ENCODE results near the gene CACUL1.
"Not testable (repeated sequence)": the region's sequence is repeated elsewhere in the genome, so short reads cannot be mapped to it uniquely, and the experiment has no call there.

GRCh38 chr10:118794971-118795370, 40.2 kb upstream of the CACUL1 start:
- not testable (repeated sequence) for TF ChIP-seq CTCF (conservative IDR thresholded peaks at IDR 0.05; ENCODE audit: low read depth, low read length); EZH2 (IDR thresholded peaks at IDR 0.05; ENCODE audit: borderline replicate concordance, low read depth, low read length, poor library complexity, severe bottlenecking)

All from A673 (cell line).